GM13977 (cell line): ENCODE measurements around the gene BCAS3.

Source experiments
- DNase-seq: peaks from one replicate; pipeline ENCODE4 v3.0.0; 2012; ENCODE audit warnings: low spot score
- in situ Hi-C: fragments of 300-500 bp; cut with MboI; formaldehyde crosslinking; loops from one replicate; pipeline ENCODE4 v1.12.0; 2022; ENCODE audit warnings: low sequenced_read_pairs, low pct_unique_long_range_greater_than_20kb, mixed read lengths, inconsistent platforms; ENCODE audit not compliant: unreplicated experiment
- TF ChIP-seq, protein P1 (sequence below): IDR thresholded peaks from 2 replicates; pipeline ENCODE4 v1.5.1; 2012; ENCODE audit warnings: mild to moderate bottlenecking, control low read depth; ENCODE audit not compliant: insufficient read depth; ENCODE audit errors: extremely low read depth, missing control alignments

BCAS3 gene

DNA sequence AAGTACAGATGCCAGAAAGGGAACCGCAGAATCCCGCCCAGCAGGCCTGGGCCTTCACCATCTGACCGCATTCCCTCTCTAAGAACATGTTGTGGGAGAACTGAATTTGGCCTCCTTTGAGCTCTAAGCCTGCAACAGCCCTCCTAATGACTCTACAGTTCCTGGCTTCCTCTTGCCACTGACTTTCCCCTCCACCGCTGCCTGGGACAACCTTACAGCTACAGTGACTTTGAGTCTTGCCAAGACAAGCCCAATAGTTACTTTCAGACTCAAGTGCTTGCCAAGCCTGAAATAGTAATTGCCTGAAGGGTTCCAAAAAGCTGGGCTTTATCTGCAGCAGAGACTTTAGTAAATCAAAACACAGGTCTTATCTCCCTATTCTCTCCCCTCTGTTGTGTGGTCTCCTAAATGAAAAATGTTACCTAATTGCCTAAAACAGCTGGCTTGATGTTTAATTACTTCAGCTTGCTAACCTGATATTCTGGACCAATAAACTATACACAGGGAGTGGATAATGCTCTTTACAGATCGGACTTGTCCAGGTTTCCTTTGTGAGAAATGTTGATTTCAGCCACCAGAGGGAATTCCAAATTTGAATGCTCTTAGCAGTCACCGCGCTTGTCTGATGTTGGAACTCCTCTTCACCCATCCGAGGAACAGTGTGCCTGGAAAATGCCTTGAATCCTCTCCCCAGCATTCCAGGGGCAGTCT lies 636.9 kb downstream of the BCAS3 start:
- in situ Hi-C loops = no loop called here
- TF ChIP-seq, protein P1, sequence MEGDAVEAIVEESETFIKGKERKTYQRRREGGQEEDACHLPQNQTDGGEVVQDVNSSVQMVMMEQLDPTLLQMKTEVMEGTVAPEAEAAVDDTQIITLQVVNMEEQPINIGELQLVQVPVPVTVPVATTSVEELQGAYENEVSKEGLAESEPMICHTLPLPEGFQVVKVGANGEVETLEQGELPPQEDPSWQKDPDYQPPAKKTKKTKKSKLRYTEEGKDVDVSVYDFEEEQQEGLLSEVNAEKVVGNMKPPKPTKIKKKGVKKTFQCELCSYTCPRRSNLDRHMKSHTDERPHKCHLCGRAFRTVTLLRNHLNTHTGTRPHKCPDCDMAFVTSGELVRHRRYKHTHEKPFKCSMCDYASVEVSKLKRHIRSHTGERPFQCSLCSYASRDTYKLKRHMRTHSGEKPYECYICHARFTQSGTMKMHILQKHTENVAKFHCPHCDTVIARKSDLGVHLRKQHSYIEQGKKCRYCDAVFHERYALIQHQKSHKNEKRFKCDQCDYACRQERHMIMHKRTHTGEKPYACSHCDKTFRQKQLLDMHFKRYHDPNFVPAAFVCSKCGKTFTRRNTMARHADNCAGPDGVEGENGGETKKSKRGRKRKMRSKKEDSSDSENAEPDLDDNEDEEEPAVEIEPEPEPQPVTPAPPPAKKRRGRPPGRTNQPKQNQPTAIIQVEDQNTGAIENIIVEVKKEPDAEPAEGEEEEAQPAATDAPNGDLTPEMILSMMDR = no peak
- no peak for DNase-seq

- in situ Hi-C loops = no loop called here
- TF ChIP-seq, protein P1 = no peak
- no peak for DNase-seq
Measured at GRCh38 chr17:61316633-61317032, 639.0 kb downstream of the BCAS3 start.

- TF ChIP-seq, protein P1 = no peak
- DNase-seq = no peak
- in situ Hi-C loops = no loop called here
Measured at GRCh38 chr17:61317779-61318178, 640.1 kb downstream of the BCAS3 start.

- in situ Hi-C loops = no loop called here
- TF ChIP-seq, protein P1 = no peak
- no peak for DNase-seq
Measured at GRCh38 chr17:61318684-61319098, 641.0 kb downstream of the BCAS3 start.

DNA sequence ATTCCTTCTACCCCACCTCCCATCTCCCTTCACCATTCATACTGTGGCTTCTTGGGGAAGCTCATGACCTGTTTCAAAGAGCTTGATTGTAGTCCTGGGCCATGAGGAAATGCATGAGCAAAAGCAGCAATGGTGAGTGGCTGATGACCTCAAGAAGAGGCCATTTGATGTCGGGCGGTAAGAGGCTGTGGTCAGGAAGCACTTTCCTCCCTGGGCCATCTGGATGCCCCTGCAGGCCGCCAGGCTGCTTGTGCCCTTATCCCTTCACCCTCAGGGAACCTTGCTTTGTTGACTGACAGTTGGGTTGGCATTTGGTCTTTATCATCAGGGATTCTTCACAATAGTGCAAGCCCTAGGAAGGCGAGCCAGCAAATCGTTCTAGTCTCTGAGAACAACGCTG lies 643.7 kb downstream of the BCAS3 start:
- TF ChIP-seq, protein P1 = no peak
- no peak for DNase-seq
- in situ Hi-C loops = no loop called here

DNA sequence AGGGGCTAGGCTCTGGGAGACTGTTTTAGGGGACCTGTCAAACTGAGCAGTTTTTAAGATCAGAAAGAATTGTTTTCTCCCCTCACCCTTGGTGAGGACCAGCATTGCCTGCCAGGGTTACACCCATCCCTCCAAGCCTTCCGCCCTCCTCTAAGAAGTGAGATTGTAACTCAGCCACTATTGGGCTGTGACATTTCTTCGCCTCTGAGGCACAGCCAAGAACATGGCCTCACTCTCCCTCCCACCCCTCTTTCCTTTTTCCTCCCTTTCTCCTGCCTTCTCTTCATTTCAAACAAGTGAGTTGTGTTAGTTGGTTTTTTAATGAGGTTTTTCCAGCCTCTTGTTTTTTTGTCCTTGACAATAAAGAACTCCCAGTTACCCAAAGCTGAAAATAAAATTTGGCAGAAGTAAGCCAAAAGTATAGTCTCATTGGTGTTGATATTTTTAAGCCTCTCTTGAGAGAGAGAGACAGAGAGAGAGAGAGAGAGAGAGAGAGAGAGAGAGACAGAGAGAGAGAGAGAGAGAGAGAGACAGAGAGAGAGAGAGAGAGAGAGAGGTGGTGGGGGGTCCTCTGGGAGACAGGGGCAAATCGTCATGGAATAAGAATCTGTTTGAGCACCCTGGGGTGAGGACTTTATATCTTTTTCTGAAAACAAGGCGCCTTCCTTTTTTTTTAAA lies 644.8 kb downstream of the BCAS3 start:
- TF ChIP-seq, protein P1 = no peak
- DNase-seq = no peak
- in situ Hi-C loops = no loop called here
